H1 (cell line): ENCODE data around the gene RFX3. TPM values are rescaled to one million over a fixed set of nuclear protein-coding genes. Genes with fewer than 3 reads are reported as not detected.

Experiments used
- CTCF ChIA-PET: fragments of 300-600 bp; sonication (Branson Sonifier 250); formaldehyde crosslinking; loops from one replicate; lab custom pipeline; 2021; ENCODE audit not compliant: partially characterized antibody; lab: Charles Lee
- POLR2A ChIA-PET: fragments of 300-600 bp; sonication (Branson Sonifier 250); formaldehyde crosslinking; loops from one replicate; lab custom pipeline; 2021; ENCODE audit warnings: inconsistent platforms; ENCODE audit not compliant: partially characterized antibody; lab: Charles Lee
- DNase-seq, 2 experiments: peaks; one replicate each; pipeline versions ENCODE4 v3.0.0 to v3.0.0-alpha.2; 2010 to 2022; ENCODE audit warnings: low spot score in 2 of 2, low read depth in 1 of 2, mixed read lengths in 1 of 2
- FAIRE-seq: peaks from 2 replicates; lab custom pipeline; 2011; peaks lifted over from hg19 to GRCh38; lab: Jason Lieb, UNC
- H2AFZ ChIP-seq: 2 replicates; pipeline ENCODE4 v1.8.1; 2012; ENCODE audit warnings: low read length, inconsistent platforms
- H2AK5ac ChIP-seq: 2 replicates; pipeline ENCODE4 v1.6.1; 2013; ENCODE audit warnings: low read depth, low read length
- H2BK120ac ChIP-seq: replicated peaks from 2 replicates; pipeline ENCODE3; 2013; ENCODE audit warnings: low read depth, low read length, inconsistent platforms
- H2BK12ac ChIP-seq: 2 replicates; pipeline ENCODE4 v1.6.1; 2013; ENCODE audit warnings: low read depth, low read length
- H2BK15ac ChIP-seq: 2 replicates; pipeline ENCODE4 v1.6.1; 2013; ENCODE audit warnings: low read length
- H2BK20ac ChIP-seq: 2 replicates; pipeline ENCODE4 v1.6.1; 2013; ENCODE audit warnings: low read length
- H2BK5ac ChIP-seq: 2 replicates; pipeline ENCODE4 v1.6.1; 2013; ENCODE audit warnings: low read depth, low read length
- H3K14ac ChIP-seq: 2 replicates; pipeline ENCODE4 v1.6.1; 2013; ENCODE audit warnings: inconsistent platforms; ENCODE audit not compliant: insufficient read length
- H3K18ac ChIP-seq: 2 replicates; pipeline ENCODE4 v1.6.1; 2013; ENCODE audit warnings: low read length; ENCODE audit errors: extremely low read depth
- H3K23ac ChIP-seq: 2 replicates; pipeline ENCODE4 v1.6.1; 2013; ENCODE audit warnings: inconsistent platforms; ENCODE audit not compliant: insufficient read length
- H3K23me2 ChIP-seq: 2 replicates; pipeline ENCODE4 v1.6.1; 2013; ENCODE audit warnings: low read depth, low read length
- H3K27ac ChIP-seq: 2 replicates; pipeline ENCODE4 v1.6.1; 2011; ENCODE audit warnings: low read depth, low read length, inconsistent platforms
- H3K27me3 ChIP-seq, 4 experiments: replicated peaks in 1 of 4; 1 replicate in 1 of 4; 2 replicates in 3 of 4; pipeline versions ENCODE4 v1.6.1 to v1.8.1; 2011 to 2013; ENCODE audit warnings: low read length in 3 of 4, mild to moderate bottlenecking in 3 of 4, inconsistent platforms in 2 of 4, mixed read lengths in 2 of 4, moderate library complexity in 1 of 4; ENCODE audit not compliant: control insufficient read depth in 3 of 4, insufficient read depth in 3 of 4; ENCODE audit errors: extremely low read depth in 1 of 4
- H3K36me3 ChIP-seq, 4 experiments: 2 replicates each; pipeline versions ENCODE4 v1.6.1 to v1.8.1; 2011 to 2013; ENCODE audit warnings: mild to moderate bottlenecking in 4 of 4, low read length in 3 of 4, moderate library complexity in 2 of 4, control low read depth in 1 of 4, inconsistent platforms in 1 of 4; ENCODE audit not compliant: insufficient read depth in 4 of 4, control insufficient read depth in 2 of 4
- H3K4ac ChIP-seq: replicated peaks from 2 replicates; pipeline ENCODE3; 2013; ENCODE audit warnings: low read length, low read depth, mixed read lengths, inconsistent platforms; ENCODE audit not compliant: insufficient read length
- H3K4me1 ChIP-seq, 4 experiments: replicated peaks in 1 of 4; 1 replicate in 1 of 4; 2 replicates in 3 of 4; pipeline versions ENCODE4 v1.6.1 to v1.8.1; 2011 to 2013; ENCODE audit warnings: low read length in 3 of 4, inconsistent platforms in 2 of 4, mixed read lengths in 1 of 4; ENCODE audit not compliant: insufficient read depth in 4 of 4, control insufficient read depth in 3 of 4
- H3K4me2 ChIP-seq, 2 experiments: 2 replicates each; pipeline versions ENCODE4 v1.6.1 to v1.8.1; 2011 to 2013; ENCODE audit warnings: low read depth in 2 of 2, low read length in 2 of 2, control low read depth in 1 of 2, inconsistent platforms in 1 of 2, mild to moderate bottlenecking in 1 of 2; ENCODE audit not compliant: insufficient read depth in 1 of 2
- H3K4me3 ChIP-seq, 4 experiments: fragments of 200-600, 300-600 bp in 1 of 4; sonication (generic), shearing (Covaris generic), sonication (Bioruptor Twin) in 1 of 4; 2 replicates each; pipeline versions ENCODE4 v1.5.1 to v1.8.1; 2011 to 2016; ENCODE audit warnings: low read length in 4 of 4, low read depth in 3 of 4, control low read depth in 2 of 4, inconsistent platforms in 2 of 4, mild to moderate bottlenecking in 2 of 4, mixed read lengths in 1 of 4, moderate library complexity in 1 of 4; ENCODE audit not compliant: insufficient read depth in 2 of 4; ENCODE audit errors: extremely low read depth in 1 of 4
- H3K56ac ChIP-seq: replicated peaks from 2 replicates; pipeline ENCODE3; 2013; ENCODE audit warnings: low read depth, mild to moderate bottlenecking, mixed read lengths, low read length, inconsistent platforms; ENCODE audit not compliant: insufficient read length
- H3K79me1 ChIP-seq: 2 replicates; pipeline ENCODE4 v1.6.1; 2013; ENCODE audit warnings: low read depth, low read length, control low read depth
- H3K79me2 ChIP-seq, 2 experiments: 2 replicates each; pipeline versions ENCODE4 v1.6.1 to v1.8.1; 2012 to 2013; ENCODE audit warnings: low read length in 2 of 2, mild to moderate bottlenecking in 2 of 2, inconsistent platforms in 1 of 2; ENCODE audit not compliant: insufficient read depth in 2 of 2, control insufficient read depth in 1 of 2
- H3K9ac ChIP-seq, 4 experiments: replicated peaks in 1 of 4; 1 replicate in 1 of 4; 2 replicates in 3 of 4; pipeline versions ENCODE4 v1.6.1 to v1.8.1; 2011 to 2013; ENCODE audit warnings: low read depth in 3 of 4, low read length in 3 of 4, control low read depth in 2 of 4, mild to moderate bottlenecking in 2 of 4, moderate library complexity in 2 of 4, inconsistent platforms in 1 of 4; ENCODE audit errors: extremely low read depth in 1 of 4
- H3K9me3 ChIP-seq, 2 experiments: 2 replicates each; pipeline versions ENCODE4 v1.6.1 to v1.8.1; 2012 to 2013; ENCODE audit warnings: mild to moderate bottlenecking in 2 of 2, moderate library complexity in 2 of 2, control low read depth in 1 of 2, inconsistent platforms in 1 of 2, low read depth in 1 of 2, low read length in 1 of 2, mixed read lengths in 1 of 2; ENCODE audit not compliant: insufficient read depth in 2 of 2
- H4K20me1 ChIP-seq, 2 experiments: replicated peaks in 1 of 2; 2 replicates each; pipeline versions ENCODE3 to v1.8.1; 2011 to 2013; ENCODE audit warnings: inconsistent platforms in 2 of 2, low read length in 2 of 2, mild to moderate bottlenecking in 1 of 2; ENCODE audit not compliant: insufficient read depth in 2 of 2, control insufficient read depth in 1 of 2
- H4K5ac ChIP-seq: 2 replicates; pipeline ENCODE4 v1.6.1; 2013; ENCODE audit warnings: low read length, low read depth, mixed read lengths, inconsistent platforms; ENCODE audit not compliant: insufficient read length
- H4K8ac ChIP-seq: 2 replicates; pipeline ENCODE4 v1.8.0; 2013; ENCODE audit warnings: mild to moderate bottlenecking, moderate library complexity, low read length, inconsistent platforms; ENCODE audit not compliant: insufficient read depth; ENCODE audit errors: extremely low read depth
- H4K91ac ChIP-seq: replicated peaks from 2 replicates; pipeline ENCODE3; 2013; ENCODE audit warnings: low read length, mixed read lengths, inconsistent platforms; ENCODE audit not compliant: insufficient read length
- ATF2 ChIP-seq: IDR thresholded peaks from 2 replicates; pipeline ENCODE4 v1.6.1; 2012; ENCODE audit warnings: low read length, inconsistent platforms
- CBX8 ChIP-seq: fragments of 300-800, 300-1000 bp; sonication (generic); IDR thresholded peaks from 2 replicates; pipeline ENCODE4 v1.7.1; 2016; ENCODE audit warnings: low read depth, low read length, borderline replicate concordance
- CHD1 ChIP-seq: IDR thresholded peaks from 2 replicates; pipeline ENCODE4 v1.6.1; 2012; ENCODE audit warnings: low read depth, low read length, improper control_type of control experiment
- EGR1 ChIP-seq: IDR thresholded peaks from 2 replicates; pipeline ENCODE4 v1.6.1; 2011; ENCODE audit warnings: low read depth, low read length, borderline replicate concordance
- MAFK ChIP-seq: IDR thresholded peaks from 2 replicates; pipeline ENCODE4 v1.6.1; 2012; ENCODE audit warnings: low read depth, mild to moderate bottlenecking, improper control_type of control experiment, low read length
- NANOG ChIP-seq: IDR thresholded peaks from 2 replicates; pipeline ENCODE4 v1.6.1; 2011; ENCODE audit warnings: low read length, low read depth, mild to moderate bottlenecking, inconsistent platforms; ENCODE audit not compliant: insufficient read depth, poor library complexity, severe bottlenecking
- POLR2A ChIP-seq, 2 experiments: IDR thresholded peaks; 1 replicate in 1 of 2; 2 replicates in 1 of 2; pipeline ENCODE4 v1.6.1; 2011; ENCODE audit warnings: low read depth in 2 of 2, low read length in 2 of 2, mild to moderate bottlenecking in 2 of 2; ENCODE audit errors: control extremely low read depth in 1 of 2
- RFX5 ChIP-seq: IDR thresholded peaks from 2 replicates; pipeline ENCODE4 v1.6.1; 2011; ENCODE audit warnings: low read depth, low read length, improper control_type of control experiment, borderline replicate concordance
- RNF2 ChIP-seq: fragments of 200-900, 300-1000 bp; sonication (generic); IDR thresholded peaks from 2 replicates; pipeline ENCODE4 v1.7.1; 2016; ENCODE audit warnings: borderline replicate concordance, low read depth, mild to moderate bottlenecking, antibody characterized with exemption, low read length; ENCODE audit not compliant: poor library complexity, severe bottlenecking; ENCODE audit errors: missing control alignments
- SP2 ChIP-seq: IDR thresholded peaks from 2 replicates; pipeline ENCODE4 v1.6.1; 2012; ENCODE audit warnings: mild to moderate bottlenecking, low read length, inconsistent platforms
- SUZ12 ChIP-seq: fragments of 200-600 bp; sonication (generic); IDR thresholded peaks from 2 replicates; pipeline ENCODE4 v1.6.1; 2012; ENCODE audit warnings: mild to moderate bottlenecking, inconsistent platforms, low read length, moderate library complexity, mixed read lengths
- TAF7 ChIP-seq: optimal IDR thresholded peaks from 2 replicates; pipeline ENCODE3; 2011; ENCODE audit warnings: low read depth, mild to moderate bottlenecking, inconsistent platforms, low read length, moderate library complexity, borderline replicate concordance
- WGBS, 2 experiments: shearing (Covaris generic) in 1 of 2; methylation state at CpG; one replicate each; pipeline versions ENCODE4 v1.1.6 to v1.1.7; 2013 to 2015; ENCODE audit warnings: low lambda C conversion rate in 2 of 2, mixed read lengths in 2 of 2, inconsistent platforms in 1 of 2, low coverage in 1 of 2, missing lambda C conversion rate in 1 of 2; ENCODE audit not compliant: insufficient replicate concordance in 2 of 2, insufficient coverage in 1 of 2, insufficient read length in 1 of 2; ENCODE audit errors: extremely low coverage in 1 of 2, missing lambda C conversion rate in 1 of 2; 5-methylcytosine and 5-hydroxymethylcytosine counted together
- polyA plus RNA-seq, 7 experiments: library from polyadenylated mRNA; depleted of rRNA in 3 of 7; stranded (reverse) in 5 of 7; unstranded in 2 of 7; fragments of >200 nt in 5 of 7; fragments of 200-250 nt in 2 of 7; gene quantifications; 1 replicate in 5 of 7; 2 replicates in 1 of 7; 4 replicates in 1 of 7; pipeline versions ENCODE4 v1.2.1 to v1.2.3, GENCODE V29; 2011 to 2013; ENCODE audit warnings: missing spikeins in 2 of 7, mixed read lengths in 2 of 7
- total RNA-seq: library from RNA; stranded (reverse); fragmentation: NEBNext Ultra II Directional; extraction: Animal tissue kit (Norgen Biotek cat#: 25700); gene quantifications from 2 replicates; pipeline ENCODE4 v1.2.1, GENCODE V29; 2021

RFX3 gene
- total and polyA plus RNA-seq, 2 of the 8 experiments (the other 6 are each of a cell fraction or from before 2014, with no cell fraction given): 4.9 to 22.6 TPM

DNA sequence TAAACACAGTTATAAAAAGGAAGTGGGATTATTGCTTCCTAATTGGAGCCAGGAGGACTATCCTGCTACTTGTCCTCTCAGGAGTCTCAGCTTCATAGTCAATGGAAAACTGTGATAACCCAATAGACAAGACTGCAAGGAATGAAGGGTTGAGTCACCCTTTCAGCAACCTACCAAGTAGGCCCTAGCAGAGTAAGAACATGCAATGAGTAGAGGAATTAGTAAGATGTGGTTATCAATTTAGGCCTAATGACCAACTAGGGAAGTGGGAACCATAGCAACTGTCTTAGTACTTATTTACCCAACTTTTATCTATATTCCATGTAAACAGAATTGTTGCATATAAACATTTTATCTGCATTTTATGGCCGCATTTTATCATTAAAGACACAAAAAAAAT is 310.1 kb downstream of the RFX3 start:
- Histone ChIP-seq H2BK120ac (no peak overlapping the region), H3K4ac (no peak overlapping the region), H3K4me3 (no peak overlapping the region), H3K4me1 (peaks cover 0 to 6% (median 3%) of the 10 kb centered on the region in 4 experiments; a peak in 2 of 7 replicates), H3K27me3 (no peaks in the 10 kb centered on the region; a peak in 1 of 7 replicates), H3K23me2 (no peaks in the 10 kb centered on the region), H4K91ac (no peak overlapping the region), H2BK12ac (no peak overlapping the region), H2AFZ (no peak overlapping the region), H2BK5ac (no peak overlapping the region), H3K79me1 (no peaks in the 10 kb centered on the region), H4K20me1 (no peaks in the 10 kb centered on the region), H3K14ac (no peak overlapping the region), H3K9me3 (no peaks in the 10 kb centered on the region), H2BK20ac (no peak overlapping the region), H3K56ac (no peak overlapping the region), H2AK5ac (no peak overlapping the region), H3K27ac (no peak overlapping the region), H4K8ac (no peak overlapping the region), H3K79me2 (no peaks in the 10 kb centered on the region), H3K4me2 (no peak overlapping the region), H3K36me3 (no peaks in the 10 kb centered on the region), H3K18ac (no peak overlapping the region; the same call in 1 of the 2 replicates), H4K5ac (no peak overlapping the region), H3K9ac (no peak overlapping the region), H2BK15ac (no peak overlapping the region; the same call in 1 of the 2 replicates), H3K23ac (no peak overlapping the region)
- no peak for FAIRE-seq
- ChIA-PET CTCF (interaction anchor here (0.6 to 2.8 kb wide), 2 partner anchors 358 to 447 kb away, joined by 3 to 9 read pairs; no protein-coding TSS in a partner anchor), POLR2A (interaction anchor here (1.2 kb wide), 1 partner anchor 21 kb away, joined by 3 read pairs; no protein-coding TSS in a partner anchor)
- no peak for DNase-seq
- 82% methylated on average over 1 of the region's 1 CpG; no CpG with 5 or more reads in 1 of the 2 experiments for WGBS, 2 experiments
- TF ChIP-seq ATF2 (no peak), SP2 (no peak), TAF7 (no peak), RNF2 (no peak), SUZ12 (no peak), POLR2A (IDR thresholded peaks at IDR 0.05; ENCODE audit: control extremely low read depth in 1 of 2, low read depth in 2 of 2, low read length in 2 of 2) (no peak), RFX5 (no peak), CBX8 (no peak), MAFK (no peak), CHD1 (no peak), NANOG (no peak), EGR1 (no peak)
